Limb (tissue), 2 donors: ENCODE results near the gene TOMM6.
"Not testable (repeated sequence)": the region's sequence is repeated elsewhere in the genome, so short reads cannot be mapped to it uniquely, and the experiment has no call there.

Experiments
- DNase-seq, 2 donors: peaks; one replicate each; pipeline ENCODE4 v3.0.0-alpha.2; 2016; ENCODE audit errors: extremely low spot score in 2 of 2

The TOMM6 gene

DNA sequence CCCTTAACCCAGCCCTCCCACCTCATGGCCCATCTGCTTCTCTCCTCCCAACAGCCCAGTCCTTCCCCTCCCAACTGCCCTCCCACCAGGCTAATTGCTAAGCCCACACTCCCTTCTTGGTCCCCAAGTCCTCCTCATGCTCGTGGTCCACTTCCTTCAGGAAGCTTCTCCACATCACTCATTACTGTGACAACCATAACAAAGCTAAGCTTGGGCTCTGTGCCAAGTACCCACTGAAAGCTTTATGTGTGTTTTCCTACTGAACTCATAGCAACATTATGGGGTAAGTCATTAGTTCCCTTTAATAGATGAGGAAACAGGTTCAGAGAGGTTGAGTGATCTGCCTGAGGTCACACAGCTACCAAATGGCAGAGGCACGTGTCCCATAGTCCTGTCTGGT, 24.0 kb upstream of the TOMM6 start:
- DNase-seq, result no peak

DNA sequence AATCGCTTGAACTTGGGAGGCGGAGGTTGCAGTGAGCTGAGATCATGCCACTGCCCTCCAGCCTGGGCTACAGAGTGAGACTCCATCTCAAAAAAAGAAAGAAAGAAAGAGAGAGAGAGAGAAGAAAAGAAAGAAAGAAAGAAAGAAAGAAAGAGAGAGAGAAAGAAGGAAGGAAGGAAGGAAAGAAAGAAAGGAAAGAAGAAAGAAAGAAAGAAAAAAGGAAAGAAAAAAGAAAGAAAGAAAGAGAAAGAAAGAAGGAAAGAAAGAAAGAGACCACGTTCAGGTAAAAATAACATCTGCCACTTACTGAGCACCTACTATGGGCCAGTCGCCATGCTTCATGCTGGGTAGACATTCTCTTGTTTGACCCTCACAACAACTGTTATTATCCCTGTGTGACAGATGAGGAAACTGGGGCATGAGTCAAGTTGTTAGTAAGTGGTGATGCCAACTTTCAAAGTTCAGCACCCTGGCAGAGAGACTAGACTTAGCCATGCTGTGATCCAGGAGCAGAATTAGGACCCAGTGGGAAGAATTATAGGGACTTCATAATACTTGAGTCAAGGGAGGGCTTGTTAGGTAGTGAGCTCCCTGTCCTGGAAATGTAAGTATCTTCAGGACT, 21.3 kb upstream of the TOMM6 start:
- DNase-seq, result not testable (repeated sequence)

DNA sequence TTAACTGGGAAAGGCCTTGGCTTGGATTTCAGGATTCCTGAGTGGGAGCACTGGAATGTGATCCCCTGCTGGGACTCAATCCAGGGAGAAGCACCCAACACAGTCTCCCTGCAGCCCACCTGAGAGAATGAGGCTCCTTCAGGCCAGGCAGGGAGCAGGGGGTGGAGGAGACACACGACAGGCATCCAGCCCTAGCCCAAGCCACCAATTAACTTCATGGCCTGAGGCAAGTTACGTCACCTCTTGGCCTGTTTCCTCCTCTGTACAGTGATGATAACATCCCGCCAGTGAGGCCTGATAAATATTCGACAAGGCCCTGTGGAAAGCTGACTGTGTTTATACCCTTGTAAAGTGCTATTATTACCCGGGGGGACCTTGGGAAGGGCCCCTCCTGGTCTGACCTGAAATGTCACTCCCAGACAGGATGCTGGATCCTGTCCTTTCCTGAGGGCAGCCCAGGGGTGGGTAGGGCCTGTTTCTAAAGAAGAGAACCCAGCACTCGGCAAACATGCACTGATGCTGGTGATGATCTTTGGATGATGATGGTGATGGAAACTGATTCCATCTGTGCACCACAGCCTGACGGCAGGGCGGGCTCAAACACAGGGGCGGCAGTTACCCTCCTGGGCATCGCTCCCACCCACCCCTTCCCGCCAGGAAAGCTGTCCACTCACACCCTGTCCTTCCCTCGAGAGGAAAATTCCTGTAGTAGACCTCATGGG, 20.2 kb upstream of the TOMM6 start:
- DNase-seq, result no peak

DNA sequence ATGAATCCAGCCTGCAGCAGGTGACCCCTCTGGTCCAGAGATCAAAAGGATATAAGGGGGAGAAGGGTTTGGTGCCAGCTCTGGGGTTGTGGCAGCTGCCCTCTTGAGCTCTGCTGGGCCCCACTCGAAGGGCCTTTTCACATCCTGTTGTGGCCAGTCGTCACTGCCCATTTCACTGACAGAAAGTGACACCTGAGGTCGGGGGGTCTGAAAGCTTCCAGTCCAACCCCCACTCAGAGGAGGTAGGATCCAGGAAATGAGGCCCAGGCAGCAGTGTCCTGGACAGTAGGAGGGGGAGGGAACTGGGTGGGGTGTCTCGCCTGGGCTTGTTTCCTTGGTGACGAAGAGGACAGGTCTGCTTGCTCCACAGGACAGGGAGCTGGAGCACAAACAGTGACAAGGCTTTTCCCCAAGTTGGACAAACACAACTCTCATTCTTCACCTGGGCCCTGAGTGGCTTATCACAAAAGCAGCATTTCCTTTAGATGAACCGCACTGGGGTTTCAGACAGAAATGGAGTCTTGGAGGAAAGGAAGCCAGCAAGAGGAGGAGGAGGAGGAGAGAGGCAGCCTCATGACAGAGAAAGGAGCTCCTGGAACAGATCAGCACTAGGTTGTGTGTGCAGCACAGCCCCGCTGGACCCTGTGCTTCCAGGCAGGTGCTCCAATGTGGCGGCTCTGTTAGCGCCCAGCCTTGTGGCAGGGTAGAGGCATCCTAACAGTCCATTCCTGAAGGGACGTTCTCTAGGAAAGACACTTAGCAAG, 18.8 kb upstream of the TOMM6 start:
- DNase-seq, result no peak

DNA sequence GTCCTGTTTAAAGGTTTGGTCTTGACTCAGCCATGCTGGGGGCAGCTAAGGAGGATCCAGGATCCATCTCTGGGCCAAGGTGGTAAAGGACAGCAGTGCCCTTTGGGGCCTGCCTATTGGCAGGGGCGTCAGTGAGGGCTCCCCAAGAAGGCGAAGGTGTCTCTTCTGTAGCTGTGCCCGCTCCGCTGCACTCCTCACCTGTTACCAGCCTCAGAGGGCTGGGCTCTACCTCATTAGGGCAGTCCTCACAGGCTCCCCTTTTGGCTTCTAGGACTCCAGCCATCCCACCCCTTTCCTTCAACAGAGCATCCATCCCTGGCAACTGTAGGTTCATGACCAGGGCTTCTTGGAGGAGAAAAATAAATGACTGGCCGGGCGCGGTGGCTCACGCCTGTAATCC, 18.1 kb upstream of the TOMM6 start:
- DNase-seq, result no peak

DNA sequence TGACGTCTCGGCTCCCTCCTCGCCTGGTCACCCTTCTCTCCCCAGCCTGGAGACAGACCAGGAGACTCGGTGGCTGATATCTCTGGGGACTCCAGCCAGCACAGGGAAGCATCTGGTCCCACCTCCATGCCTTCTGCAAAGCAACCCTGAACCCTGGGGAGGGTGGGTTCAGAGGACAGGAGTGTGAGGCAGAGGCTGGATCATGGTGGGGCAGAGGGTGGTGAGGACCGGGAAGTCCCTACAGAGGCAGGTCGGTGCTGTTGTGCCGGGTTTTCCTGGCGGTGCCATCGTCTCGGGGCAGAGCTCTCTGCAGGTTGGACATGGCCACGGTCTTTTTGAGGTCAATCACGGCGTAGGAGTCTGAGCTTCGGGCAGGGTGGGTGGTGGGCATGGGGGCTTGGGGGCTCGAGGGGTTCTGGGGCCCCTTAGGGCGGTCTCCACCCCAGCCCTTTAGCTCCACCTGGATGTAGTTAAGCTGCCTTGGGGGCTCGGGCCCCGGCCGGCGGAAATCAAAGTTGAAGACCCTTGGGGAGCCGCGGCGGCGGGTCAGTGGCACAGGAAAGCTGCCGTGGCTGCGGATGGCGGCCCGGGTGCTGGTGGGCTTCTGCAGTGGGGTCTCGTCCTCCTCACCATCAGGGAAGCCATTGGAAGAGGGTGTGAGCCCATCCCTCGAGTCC, 17.0 kb upstream of the TOMM6 start:
- DNase-seq, result no peak

DNA sequence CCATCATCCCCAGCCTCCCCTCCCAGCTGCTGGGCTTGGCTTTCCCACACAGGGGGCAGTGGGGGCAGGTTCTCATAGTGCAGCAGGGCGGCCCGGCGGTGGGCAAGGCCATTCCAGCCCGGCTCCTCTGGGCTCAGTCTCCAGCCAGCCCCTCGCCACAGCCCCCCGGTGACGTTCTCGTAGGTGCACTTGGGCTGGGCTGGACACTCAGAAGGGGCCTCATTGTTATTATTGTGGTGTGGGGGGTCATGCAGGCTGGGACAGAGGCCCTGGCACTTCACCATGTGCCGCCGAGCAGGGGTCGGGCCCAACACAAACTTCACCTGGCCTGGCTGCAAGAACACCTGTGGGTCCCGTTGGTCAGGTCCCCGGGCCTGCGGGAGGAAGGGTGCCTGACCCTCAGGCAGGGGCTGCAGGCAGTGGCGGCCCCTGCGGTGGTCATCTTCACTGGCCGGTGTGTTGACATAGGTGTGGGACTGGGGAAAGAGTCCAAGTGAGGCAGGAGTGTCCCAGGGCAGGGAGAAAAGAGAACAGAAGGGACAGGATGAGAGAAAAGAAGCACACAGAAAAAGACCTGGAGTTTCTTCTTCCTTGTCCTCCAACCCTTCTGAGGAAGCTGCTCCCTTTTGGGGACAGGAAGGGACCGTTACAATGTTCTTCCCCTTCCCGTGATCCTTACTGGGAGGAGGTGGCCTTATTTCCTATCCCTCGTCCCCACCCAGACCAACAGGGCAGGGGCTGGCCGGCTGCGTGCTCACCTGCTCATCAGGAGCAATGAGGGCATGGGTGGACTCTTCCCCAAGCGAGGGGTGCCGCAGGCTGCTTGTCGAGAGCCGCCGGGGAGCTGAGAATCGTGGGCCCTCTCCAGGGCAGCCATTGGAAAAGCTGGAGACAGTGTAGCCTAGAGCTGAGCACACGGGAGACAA, 16.2 kb upstream of the TOMM6 start:
- no peak for DNase-seq

DNA sequence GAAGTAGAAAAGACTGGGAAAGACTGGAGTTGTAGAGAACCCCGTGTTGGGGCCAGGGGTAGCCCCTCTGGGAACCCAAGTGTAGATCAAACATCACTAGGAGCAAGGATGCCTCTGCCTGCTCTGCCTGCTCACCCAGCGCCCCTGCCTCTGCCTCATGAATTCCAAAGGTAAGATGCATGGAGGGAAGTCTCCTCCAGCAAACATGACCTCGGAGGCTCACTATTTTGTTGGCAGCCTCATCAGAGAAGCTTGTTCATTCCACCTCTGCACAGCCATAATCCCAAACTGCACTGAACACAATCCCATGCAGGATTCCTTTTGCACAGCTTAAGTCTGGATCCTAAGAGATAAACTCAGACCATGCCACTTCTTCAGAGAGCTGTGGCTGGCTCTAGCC, 12.7 kb upstream of the TOMM6 start:
- DNase-seq, result no peak

DNA sequence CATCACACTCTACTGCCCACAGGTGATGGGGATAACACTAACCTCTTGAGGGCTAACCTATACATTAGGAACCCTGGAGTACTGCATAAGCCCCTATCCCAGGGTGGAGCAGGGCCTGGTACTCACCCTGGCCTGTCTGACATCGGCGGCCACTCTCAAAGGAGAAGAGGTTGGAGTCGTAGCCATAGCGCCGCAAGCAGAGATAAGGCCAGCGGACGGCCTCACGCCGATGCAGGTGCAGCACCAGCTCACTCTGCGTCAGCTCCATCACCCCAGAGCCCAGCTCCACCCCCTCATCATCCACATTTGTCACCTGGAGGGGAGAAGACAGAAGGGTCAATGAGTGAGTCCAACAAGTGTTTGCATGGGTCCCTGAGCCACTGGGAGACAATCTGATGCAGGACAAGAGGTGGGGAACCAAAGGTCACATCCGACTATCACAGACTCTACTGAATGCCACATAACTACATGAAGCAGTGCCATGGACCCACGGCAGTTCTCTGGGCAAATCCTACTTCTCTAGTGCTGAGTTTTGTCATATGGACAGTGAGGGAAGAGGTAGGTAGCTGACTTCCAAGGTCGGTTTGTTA, 12.1 kb upstream of the TOMM6 start:
- no peak for DNase-seq

DNA sequence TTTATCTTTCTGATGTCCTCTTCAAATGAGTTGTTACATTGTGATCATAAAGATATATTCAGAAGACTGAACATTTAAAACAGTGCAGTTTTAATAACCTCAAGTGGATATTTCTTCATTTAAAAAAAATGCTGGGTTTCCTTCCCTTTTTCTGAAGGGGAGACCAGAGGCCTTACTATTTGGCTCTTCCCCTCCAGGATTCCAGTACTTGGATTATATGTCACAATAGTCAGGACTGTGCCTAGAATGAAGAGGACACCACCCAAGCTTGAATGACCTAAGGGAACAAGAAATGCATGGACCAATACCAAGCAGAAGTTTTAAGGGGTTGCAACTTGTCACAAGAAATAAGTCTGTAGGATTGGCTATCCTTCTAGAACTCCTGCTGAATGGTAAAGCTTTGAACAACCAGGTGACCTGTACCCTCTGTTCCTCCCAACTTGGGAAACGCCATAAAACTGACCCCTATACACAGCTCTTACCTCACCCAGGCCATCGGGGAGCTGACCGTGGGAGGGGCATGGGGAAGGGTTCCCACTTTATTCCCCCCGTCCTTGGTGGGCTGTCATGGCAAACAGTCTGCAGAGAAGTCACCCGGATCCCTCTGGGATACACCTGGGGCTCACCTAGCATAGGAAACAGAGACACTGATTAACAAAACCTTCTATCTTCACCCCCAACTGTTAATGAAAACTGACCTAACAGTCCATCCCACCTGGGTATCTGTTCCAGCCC, 9.8 kb upstream of the TOMM6 start:
- DNase-seq, result no peak

DNA sequence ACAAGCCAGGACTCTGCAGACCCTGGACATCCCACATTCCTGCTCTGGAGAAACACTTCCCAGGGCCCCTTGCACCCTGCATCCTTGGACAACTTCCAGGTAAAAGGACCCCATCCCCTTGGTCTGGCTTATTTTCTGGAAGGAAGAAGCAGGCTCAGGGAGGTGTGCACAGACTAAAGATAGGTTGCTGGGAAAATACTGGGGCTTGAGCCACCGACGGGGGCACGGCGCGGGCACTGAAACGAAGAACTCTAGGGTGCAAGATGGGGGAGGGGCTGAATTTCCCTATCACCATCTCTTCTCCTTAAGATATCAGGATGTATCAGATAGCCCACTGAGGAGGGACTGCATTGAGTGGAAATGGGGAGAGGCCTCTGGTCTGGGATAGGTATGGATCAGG, 8.6 kb upstream of the TOMM6 start:
- DNase-seq, result no peak

DNA sequence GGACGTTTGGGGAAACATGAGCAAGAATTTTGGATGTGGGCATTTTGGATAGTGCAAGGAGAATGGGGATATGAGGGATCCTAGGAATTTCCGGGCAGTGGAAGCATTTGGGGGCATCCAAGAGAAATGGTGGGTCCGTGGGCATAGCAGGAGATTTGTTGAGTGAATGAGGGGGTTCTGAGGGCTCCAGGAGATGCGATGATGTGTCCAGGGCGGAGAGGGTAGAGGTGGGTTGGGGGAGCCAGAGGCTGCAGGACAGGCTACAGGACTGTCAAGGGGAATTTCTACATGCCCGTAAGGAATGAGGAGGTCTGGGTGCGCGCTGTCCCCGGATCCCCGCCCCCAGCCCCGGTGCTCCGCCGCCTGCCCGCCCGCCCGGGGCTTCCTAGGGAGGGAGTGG, 8.2 kb upstream of the TOMM6 start:
- no peak for DNase-seq

DNA sequence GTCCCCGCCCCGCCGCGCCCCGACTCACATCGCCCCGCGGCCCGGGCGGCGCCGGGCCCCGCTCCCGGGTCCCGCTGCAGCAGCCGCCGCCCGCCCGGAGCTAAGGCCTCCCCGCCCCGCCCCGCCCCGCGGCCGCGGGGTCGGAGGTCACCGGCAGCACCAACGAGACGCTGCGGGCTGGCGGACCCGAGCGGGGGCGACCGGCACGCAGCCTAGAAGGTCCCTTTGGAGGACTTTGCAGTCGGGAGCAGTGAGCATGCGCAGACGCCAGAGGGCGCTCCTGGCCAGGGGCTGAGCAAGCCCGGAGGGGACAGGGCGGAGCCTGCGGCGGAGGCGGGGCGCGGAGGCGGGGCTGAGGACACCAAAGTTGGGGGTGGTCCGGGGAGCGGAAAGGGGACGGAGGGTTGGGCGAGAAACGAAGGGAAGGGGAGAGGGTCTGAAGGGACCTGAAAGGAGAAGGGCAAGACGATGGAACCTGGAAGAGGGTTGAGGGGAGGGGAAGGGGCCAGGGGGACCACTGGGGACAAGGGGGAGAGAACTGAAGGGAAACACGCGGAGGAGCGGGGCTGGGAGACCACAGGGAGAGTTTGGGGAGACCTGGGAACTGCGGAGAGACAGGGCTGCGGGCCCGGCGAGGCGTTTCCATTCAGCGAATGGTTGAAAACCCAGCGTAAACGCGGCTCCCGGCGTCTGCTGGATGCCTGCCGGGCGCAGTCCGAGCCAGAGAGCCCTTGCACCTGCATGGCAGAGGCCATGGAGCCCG, 7.5 kb upstream of the TOMM6 start, which contains the start of gene FRS3:
TSS of gene FRS3 (minus strand) at position 113 of the 763 bp plus-strand sequence. CDS start 2,913 bp downstream, outside the sequence.
- DNase-seq, result peak; percentile 96 to 99

DNA sequence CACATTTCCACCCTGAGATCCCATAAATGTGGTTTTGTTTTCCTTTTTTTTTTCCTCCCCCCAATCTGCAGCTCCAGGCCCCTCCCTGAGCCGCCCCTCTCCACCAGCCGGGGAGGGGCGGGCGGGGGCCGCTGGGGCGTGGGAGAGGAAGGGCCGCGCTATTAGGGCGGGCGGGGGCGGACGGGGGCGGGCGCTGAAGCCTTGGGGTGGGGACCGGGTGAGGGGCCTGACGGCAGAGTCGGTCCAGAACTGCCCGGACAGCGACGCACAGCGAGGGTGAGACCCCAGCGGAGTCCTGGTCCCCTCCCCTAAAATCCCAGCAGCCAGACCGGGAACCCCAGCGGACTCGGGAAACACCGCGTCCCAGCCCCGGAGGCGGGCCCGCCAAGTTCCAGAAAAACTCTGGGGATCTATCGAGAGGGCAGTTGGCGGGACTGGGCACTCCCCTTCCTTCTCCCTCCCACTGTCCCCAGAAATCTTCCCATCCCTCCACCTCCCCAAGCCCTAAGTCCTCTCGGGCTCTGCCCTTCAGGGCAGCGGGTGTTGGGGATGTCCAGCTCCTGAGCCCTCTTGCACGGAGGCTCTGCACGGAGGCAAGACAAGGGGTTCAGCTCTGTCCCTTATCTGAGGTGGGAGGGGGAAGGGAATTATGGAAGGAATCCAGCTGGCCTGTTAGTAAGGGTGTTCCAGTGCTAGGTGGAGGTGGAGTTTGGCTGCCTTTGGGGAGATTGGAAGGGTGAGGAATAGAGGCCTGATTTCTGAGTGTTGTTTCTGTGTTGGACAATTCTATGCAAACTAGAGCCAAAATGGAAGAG, 6.7 kb upstream of the TOMM6 start, which contains the start of gene PRICKLE4:
TSS of gene PRICKLE4 (plus strand) at position 232 of the 815 bp plus-strand sequence. CDS start 2,692 bp downstream, outside the sequence.
- peak in 1 of 2 donors; percentile 62 for DNase-seq

DNA sequence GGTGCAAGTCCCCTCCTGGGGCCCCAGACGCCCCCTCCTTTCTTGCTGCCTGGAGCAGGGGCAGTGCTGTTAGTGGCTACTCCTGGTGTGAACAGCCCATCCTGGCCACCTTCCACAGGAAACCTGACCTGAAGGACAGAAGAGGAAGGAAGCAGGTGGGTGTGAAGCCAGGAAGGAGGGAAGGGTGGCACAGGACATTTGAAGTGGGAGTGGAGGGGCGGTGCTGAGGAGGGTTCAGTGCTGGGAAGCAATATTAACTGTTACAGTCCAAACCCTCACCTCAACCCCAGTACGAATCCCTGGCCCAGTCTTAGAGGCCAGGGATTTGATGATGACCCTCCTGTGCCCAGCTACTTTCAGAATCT, 6.1 kb upstream of the TOMM6 start:
- DNase-seq, result no peak

DNA sequence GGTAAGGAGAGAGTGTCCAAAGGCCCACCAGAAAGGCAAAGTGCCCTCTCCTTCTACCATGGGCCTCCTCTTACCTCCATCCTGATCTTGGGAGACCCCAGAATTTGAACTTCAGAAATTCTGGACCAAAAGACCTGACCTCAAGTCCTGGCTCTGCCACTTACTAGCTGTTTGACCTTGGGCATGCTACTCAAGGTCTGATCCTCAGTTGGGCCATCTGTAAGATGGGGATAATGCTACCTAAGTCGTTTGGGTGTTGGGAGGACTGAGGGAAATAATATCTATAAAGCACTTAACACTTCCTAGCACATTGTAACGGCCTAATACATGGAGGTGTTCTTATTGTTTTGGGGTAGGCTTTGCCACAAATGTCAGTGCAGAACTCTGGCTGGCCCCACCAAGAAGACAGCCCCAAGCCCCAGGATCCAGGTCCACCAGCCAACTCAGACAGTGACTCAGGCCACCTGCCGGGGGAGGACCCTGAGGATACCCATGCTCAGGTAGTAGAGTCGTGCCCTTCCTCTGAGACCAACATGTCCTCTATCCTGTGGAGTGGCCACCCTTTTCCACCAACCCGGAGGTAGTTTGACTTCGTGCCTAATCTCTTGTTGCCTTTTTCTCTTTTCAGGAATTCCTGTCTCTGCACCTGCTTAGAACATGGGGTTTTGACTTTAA, 4.3 kb upstream of the TOMM6 start:
- DNase-seq, result no peak

DNA sequence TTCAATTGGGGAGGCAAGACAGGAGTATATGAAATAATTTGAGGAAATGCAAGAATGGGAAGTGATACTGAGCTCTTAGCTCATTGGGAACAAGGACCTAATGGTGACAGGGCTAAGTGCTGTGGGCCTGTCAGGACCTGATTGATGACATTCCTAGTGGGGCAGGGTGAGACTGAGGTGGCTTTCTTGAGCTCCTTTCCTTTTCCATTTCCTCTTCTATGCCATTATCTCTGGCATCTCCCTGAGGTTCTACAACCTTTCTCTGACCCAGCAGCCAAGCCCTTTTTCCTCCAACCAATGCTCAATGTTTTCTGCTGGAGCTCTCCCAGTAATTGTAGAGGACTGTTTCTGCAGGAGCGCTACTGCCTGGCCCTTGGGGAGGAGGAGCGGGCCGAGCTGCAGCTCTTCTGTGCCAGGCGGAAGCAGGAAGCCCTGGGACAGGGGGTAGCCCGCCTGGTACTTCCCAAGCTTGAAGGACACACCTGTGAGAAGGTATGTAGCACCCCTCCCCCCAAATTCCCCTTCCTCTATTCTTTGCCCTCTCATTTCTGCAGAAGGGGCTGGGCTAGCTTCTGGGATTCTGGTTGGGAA, 2.8 kb upstream of the TOMM6 start:
- no peak for DNase-seq
